Loucy (cell line): Measurements from ENCODE around the gene ELOVL4.

Experiments used
- H2AFZ ChIP-seq: fragments of 200-600 bp; sonication (generic); 2 replicates; pipeline ENCODE4 v1.6.0; 2016; ENCODE audit warnings: antibody characterized with exemption, mild to moderate bottlenecking, low read length, moderate library complexity
- H3F3A ChIP-seq: fragments of 200-600 bp; 2 replicates; pipeline ENCODE4 v1.6.0; 2016; ENCODE audit warnings: antibody characterized with exemption, low read depth, mild to moderate bottlenecking
- H3K27me3 ChIP-seq: fragments of 200-600 bp; sonication (generic); 2 replicates; pipeline ENCODE4 v1.6.1; 2014; ENCODE audit warnings: low read length, mild to moderate bottlenecking; ENCODE audit not compliant: insufficient read depth, poor library complexity, severe bottlenecking
- H3K36me3 ChIP-seq: fragments of 200-600 bp; sonication (generic); 2 replicates; pipeline ENCODE4 v1.6.1; 2016; ENCODE audit warnings: low read length; ENCODE audit not compliant: insufficient read depth
- H3K4me1 ChIP-seq: fragments of 200-600 bp; sonication (generic); 2 replicates; pipeline ENCODE4 v1.5.1; 2014; ENCODE audit warnings: low read length, mild to moderate bottlenecking; ENCODE audit not compliant: insufficient read depth, poor library complexity, severe bottlenecking
- H3K4me2 ChIP-seq: fragments of 200-600 bp; sonication (generic); 2 replicates; pipeline ENCODE4 v1.6.0; 2014; ENCODE audit warnings: antibody characterized with exemption, low read length, low read depth, mild to moderate bottlenecking; ENCODE audit not compliant: poor library complexity, severe bottlenecking
- H3K4me3 ChIP-seq: fragments of 200-600 bp; sonication (generic); 2 replicates; pipeline ENCODE4 v1.5.1; 2014; ENCODE audit warnings: low read length, mild to moderate bottlenecking, mixed read lengths; ENCODE audit not compliant: poor library complexity, severe bottlenecking
- H3K79me2 ChIP-seq: fragments of 200-600 bp; sonication (generic); 2 replicates; pipeline ENCODE4 v1.6.1; 2014; ENCODE audit warnings: low read length; ENCODE audit not compliant: insufficient read depth
- H3K9ac ChIP-seq: fragments of 200-600 bp; sonication (generic); 2 replicates; pipeline ENCODE4 v1.6.0; 2014; ENCODE audit warnings: mild to moderate bottlenecking, low read depth, low read length, moderate library complexity; ENCODE audit not compliant: poor library complexity, severe bottlenecking
- H3K9me2 ChIP-seq: fragments of 200-600 bp; sonication (generic); replicated peaks from 2 replicates; pipeline ENCODE4 v1.6.1; 2016; ENCODE audit warnings: low read depth, low read length, mixed read lengths
- H3K9me3 ChIP-seq: fragments of 200-600 bp; sonication (generic); 2 replicates; pipeline ENCODE4 v1.6.1; 2014; ENCODE audit warnings: mild to moderate bottlenecking, antibody characterized with exemption, low read length, low read depth; ENCODE audit not compliant: insufficient read depth
- H4K20me1 ChIP-seq: fragments of 200-600 bp; sonication (generic); 2 replicates; pipeline ENCODE4 v1.6.0; 2014; ENCODE audit warnings: antibody characterized with exemption, low read length, mild to moderate bottlenecking; ENCODE audit not compliant: insufficient read depth, poor library complexity, severe bottlenecking
- CTCF ChIP-seq: fragments of 200-600 bp; sonication (generic); conservative IDR thresholded peaks from 2 replicates; pipeline ENCODE4 v1.5.1; 2014; ENCODE audit warnings: mild to moderate bottlenecking, antibody characterized with exemption, low read length
- EZH2phosphoT487 ChIP-seq: fragments of 200-600 bp; IDR thresholded peaks from 2 replicates; pipeline ENCODE4 v1.6.1; 2018; ENCODE audit warnings: antibody characterized with exemption, mild to moderate bottlenecking, moderate library complexity, borderline replicate concordance

The ELOVL4 gene

GRCh38 chr6:79989641-79990040 lies 42.3 kb upstream of the ELOVL4 start:
- H3K36me3 ChIP-seq: no peaks in the 10 kb centered on the region
- H3F3A ChIP-seq: no peaks in the 10 kb centered on the region
- H3K79me2 ChIP-seq: no peaks in the 10 kb centered on the region
- H3K4me3 ChIP-seq: no peak overlapping the region
- TF ChIP-seq CTCF (no peak), EZH2phosphoT487 (no peak)
- peaks cover 6% of the 10 kb centered on the region for H3K4me1 ChIP-seq
- H3K9ac ChIP-seq: no peak overlapping the region
- H3K9me2 ChIP-seq: no peaks in the 10 kb centered on the region
- H3K27me3 ChIP-seq: no peaks in the 10 kb centered on the region
- H2AFZ ChIP-seq: no peak overlapping the region
- H3K9me3 ChIP-seq: no peaks in the 10 kb centered on the region
- H3K4me2 ChIP-seq: no peak overlapping the region
- no peaks in the 10 kb centered on the region for H4K20me1 ChIP-seq

- no peaks in the 10 kb centered on the region for H3K9me3 ChIP-seq
- H3K4me3 ChIP-seq: no peak overlapping the region
- no peaks in the 10 kb centered on the region for H3K9me2 ChIP-seq
- H3K4me2 ChIP-seq: no peak overlapping the region
- H3K79me2 ChIP-seq: no peaks in the 10 kb centered on the region
- H3K4me1 ChIP-seq: peaks cover 9% of the 10 kb centered on the region
- peak overlapping the region; percentile 1 for H3K9ac ChIP-seq
- H3F3A ChIP-seq: no peaks in the 10 kb centered on the region
- H4K20me1 ChIP-seq: no peaks in the 10 kb centered on the region
- no peaks in the 10 kb centered on the region for H3K27me3 ChIP-seq
- H3K36me3 ChIP-seq: no peaks in the 10 kb centered on the region
- TF ChIP-seq CTCF: no peak
- no peak overlapping the region for H2AFZ ChIP-seq
Observed at GRCh38 chr6:79985128-79985527, 37.8 kb upstream of the ELOVL4 start.

GRCh38 chr6:79984261-79984660 lies 36.9 kb upstream of the ELOVL4 start:
- Histone ChIP-seq H3K9me2 (no peaks in the 10 kb centered on the region), H3K9me3 (no peaks in the 10 kb centered on the region), H3K4me1 (peaks cover 9% of the 10 kb centered on the region), H3K4me3 (no peak overlapping the region), H3K27me3 (no peaks in the 10 kb centered on the region), H2AFZ (no peak overlapping the region), H4K20me1 (no peaks in the 10 kb centered on the region), H3K9ac (no peak overlapping the region), H3K36me3 (no peaks in the 10 kb centered on the region), H3K4me2 (no peak overlapping the region), H3K79me2 (no peaks in the 10 kb centered on the region), H3F3A (no peaks in the 10 kb centered on the region)
- peak; percentile 60 for TF ChIP-seq CTCF
- no peak for TF ChIP-seq EZH2phosphoT487
